Neural crest cell (in vitro differentiated cells): ENCODE results near the gene SNX1. TPM values are rescaled to one million over a fixed set of nuclear protein-coding genes. Genes with fewer than 3 reads are reported as not detected.

Experiments used
- DNase-seq: peaks from one replicate; pipeline ENCODE4 v3.0.0; 2021; ENCODE audit warnings: low read depth, mixed read lengths, low spot score
- H3K27ac Mint-ChIP-seq: one replicate; pipeline ENCODE4 v1.8.0; 2021; ENCODE audit warnings: mild to moderate bottlenecking, mixed read lengths; ENCODE audit not compliant: unreplicated experiment
- H3K27me3 Mint-ChIP-seq: 2 replicates; pipeline ENCODE4 v1.8.0; 2021; ENCODE audit warnings: low read depth, mild to moderate bottlenecking, mixed read lengths
- H3K36me3 Mint-ChIP-seq: 2 replicates; pipeline ENCODE4 v1.8.0; 2021; ENCODE audit warnings: low read depth, mild to moderate bottlenecking, mixed read lengths
- H3K4me1 Mint-ChIP-seq: 2 replicates; pipeline ENCODE4 v1.8.0; 2021; ENCODE audit warnings: mixed read lengths
- H3K4me3 Mint-ChIP-seq: one replicate; pipeline ENCODE4 v1.8.0; 2021; ENCODE audit warnings: mild to moderate bottlenecking, mixed read lengths
- H3K9me3 Mint-ChIP-seq: 2 replicates; pipeline ENCODE4 v1.8.0; 2021; ENCODE audit warnings: mixed read lengths
- CTCF ChIP-seq: fragments of 200-600 bp; sonication (generic); conservative IDR thresholded peaks from 2 replicates; pipeline ENCODE4 v1.5.0; 2021; ENCODE audit warnings: antibody characterized with exemption, mild to moderate bottlenecking
- total RNA-seq: library from RNA; stranded (reverse); gene quantifications from 2 replicates; pipeline ENCODE4 v1.2.1, GENCODE V29; 2021

SNX1 gene
- total RNA-seq, 1 donor from 2014 or later = 131 TPM

GRCh38 chr15:64132217-64132616 lies 36.4 kb downstream of the SNX1 start:
- no peaks in the 10 kb centered on the region for H3K9me3 Mint-ChIP-seq
- peak overlapping the region; percentile 13 for H3K27ac Mint-ChIP-seq
- no peaks in the 10 kb centered on the region for H3K27me3 Mint-ChIP-seq
- H3K36me3 Mint-ChIP-seq = peaks cover 14% of the 10 kb centered on the region
- H3K4me3 Mint-ChIP-seq = no peak overlapping the region
- TF ChIP-seq CTCF = no peak
- peaks cover 11% of the 10 kb centered on the region for H3K4me1 Mint-ChIP-seq
- no peak for DNase-seq

GRCh38 chr15:64133623-64134344 lies 38.0 kb downstream of the SNX1 start:
- Mint-ChIP-seq H3K4me1 (peaks cover 11% of the 10 kb centered on the region), H3K36me3 (peaks cover 18% of the 10 kb centered on the region), H3K4me3 (no peak overlapping the region), H3K27ac (no peak overlapping the region), H3K27me3 (no peaks in the 10 kb centered on the region), H3K9me3 (no peaks in the 10 kb centered on the region)
- no peak for DNase-seq
- no peak for TF ChIP-seq CTCF

- no peak overlapping the region for H3K4me3 Mint-ChIP-seq
- no peaks in the 10 kb centered on the region for H3K9me3 Mint-ChIP-seq
- TF ChIP-seq CTCF = no peak
- H3K36me3 Mint-ChIP-seq = peaks cover 18% of the 10 kb centered on the region
- no peaks in the 10 kb centered on the region for H3K27me3 Mint-ChIP-seq
- peaks cover 11% of the 10 kb centered on the region for H3K4me1 Mint-ChIP-seq
- no peak for DNase-seq
- H3K27ac Mint-ChIP-seq = no peak overlapping the region
Measured at GRCh38 chr15:64134345-64134829, 38.6 kb downstream of the SNX1 start.

- peaks cover 16% of the 10 kb centered on the region for H3K36me3 Mint-ChIP-seq
- H3K4me3 Mint-ChIP-seq = no peak overlapping the region
- H3K4me1 Mint-ChIP-seq = peaks cover 17% of the 10 kb centered on the region
- no peak for DNase-seq
- no peak overlapping the region for H3K27ac Mint-ChIP-seq
- no peaks in the 10 kb centered on the region for H3K9me3 Mint-ChIP-seq
- TF ChIP-seq CTCF = no peak
- H3K27me3 Mint-ChIP-seq = no peaks in the 10 kb centered on the region
Measured at GRCh38 chr15:64136347-64136746, 40.6 kb downstream of the SNX1 start.

- Mint-ChIP-seq H3K27ac (no peak overlapping the region), H3K4me1 (peaks cover 24% of the 10 kb centered on the region), H3K9me3 (no peaks in the 10 kb centered on the region), H3K36me3 (peaks cover 20% of the 10 kb centered on the region), H3K4me3 (no peak overlapping the region), H3K27me3 (no peaks in the 10 kb centered on the region)
- DNase-seq = no peak
- TF ChIP-seq CTCF = no peak
Measured at GRCh38 chr15:64137226-64137833, 41.5 kb downstream of the SNX1 start.
